Measurements from ENCODE around the gene PTPRN2.

DNA sequence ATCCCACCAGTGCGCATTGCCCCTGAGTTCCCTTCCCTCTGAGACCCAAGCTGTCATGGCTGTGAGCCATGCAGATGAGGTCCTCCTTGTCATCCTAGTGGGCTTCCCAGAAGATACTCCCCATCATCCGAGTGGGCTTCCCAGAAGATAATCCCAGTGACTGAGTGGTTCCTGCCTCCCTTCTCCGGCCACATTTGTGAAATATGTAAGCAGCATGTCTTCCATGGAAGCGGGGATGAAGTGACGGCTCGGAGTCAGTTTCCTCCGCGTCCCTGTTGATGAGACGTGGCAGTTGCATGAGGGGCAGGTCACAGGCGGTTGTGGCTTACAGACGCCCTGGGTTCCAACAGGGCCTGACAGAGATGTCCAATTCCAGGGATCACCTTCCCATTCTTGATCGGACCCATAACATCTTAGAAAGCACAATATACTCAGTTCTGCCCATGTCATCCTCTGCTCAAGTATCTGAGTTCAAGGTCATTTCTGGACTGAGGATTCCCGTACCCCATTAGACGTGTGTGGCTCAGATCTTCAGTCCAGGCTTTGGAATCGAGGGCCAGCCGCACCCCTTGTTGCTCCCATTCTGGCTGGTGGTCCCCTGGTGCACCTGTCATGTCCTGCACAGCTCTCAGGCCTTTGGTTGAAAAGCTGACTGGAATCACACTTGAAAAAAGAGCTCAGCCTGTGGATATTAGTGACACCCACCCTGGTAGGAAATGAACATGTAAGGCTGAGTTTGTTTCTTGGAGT, 166.9 kb downstream of the PTPRN2 start:
- TF ChIP-seq, protein P1, sequence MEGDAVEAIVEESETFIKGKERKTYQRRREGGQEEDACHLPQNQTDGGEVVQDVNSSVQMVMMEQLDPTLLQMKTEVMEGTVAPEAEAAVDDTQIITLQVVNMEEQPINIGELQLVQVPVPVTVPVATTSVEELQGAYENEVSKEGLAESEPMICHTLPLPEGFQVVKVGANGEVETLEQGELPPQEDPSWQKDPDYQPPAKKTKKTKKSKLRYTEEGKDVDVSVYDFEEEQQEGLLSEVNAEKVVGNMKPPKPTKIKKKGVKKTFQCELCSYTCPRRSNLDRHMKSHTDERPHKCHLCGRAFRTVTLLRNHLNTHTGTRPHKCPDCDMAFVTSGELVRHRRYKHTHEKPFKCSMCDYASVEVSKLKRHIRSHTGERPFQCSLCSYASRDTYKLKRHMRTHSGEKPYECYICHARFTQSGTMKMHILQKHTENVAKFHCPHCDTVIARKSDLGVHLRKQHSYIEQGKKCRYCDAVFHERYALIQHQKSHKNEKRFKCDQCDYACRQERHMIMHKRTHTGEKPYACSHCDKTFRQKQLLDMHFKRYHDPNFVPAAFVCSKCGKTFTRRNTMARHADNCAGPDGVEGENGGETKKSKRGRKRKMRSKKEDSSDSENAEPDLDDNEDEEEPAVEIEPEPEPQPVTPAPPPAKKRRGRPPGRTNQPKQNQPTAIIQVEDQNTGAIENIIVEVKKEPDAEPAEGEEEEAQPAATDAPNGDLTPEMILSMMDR (conservative IDR thresholded peaks at IDR 0.05; ENCODE audit: low read depth, low read length) = no peak
- no peak for TF ChIP-seq EZH2 (IDR thresholded peaks at IDR 0.05; ENCODE audit: borderline replicate concordance, low read depth, low read length, poor library complexity, severe bottlenecking)

Measured in A673 (cell line).